Measurements from ENCODE around the gene ALCAM.

Gene ALCAM

GRCh38 chr3:105359098-105359762, 7.5 kb upstream of the ALCAM start:
- peak; percentile 39 for ATAC-seq
- peak; percentile 82 for TF ChIP-seq ISL1 (CRISPR knock-in tag; IDR thresholded peaks at IDR 0.05)
- no peak for TF ChIP-seq ZC3H10 (CRISPR knock-in tag; IDR thresholded peaks at IDR 0.05)
- 0 out of 2 replicates have a peak, but pooled peaks have one; percentile 30 for TF ChIP-seq TOX (CRISPR knock-in tag; IDR thresholded peaks at IDR 0.05; ENCODE audit: borderline replicate concordance)
- TF ChIP-seq, protein P1, sequence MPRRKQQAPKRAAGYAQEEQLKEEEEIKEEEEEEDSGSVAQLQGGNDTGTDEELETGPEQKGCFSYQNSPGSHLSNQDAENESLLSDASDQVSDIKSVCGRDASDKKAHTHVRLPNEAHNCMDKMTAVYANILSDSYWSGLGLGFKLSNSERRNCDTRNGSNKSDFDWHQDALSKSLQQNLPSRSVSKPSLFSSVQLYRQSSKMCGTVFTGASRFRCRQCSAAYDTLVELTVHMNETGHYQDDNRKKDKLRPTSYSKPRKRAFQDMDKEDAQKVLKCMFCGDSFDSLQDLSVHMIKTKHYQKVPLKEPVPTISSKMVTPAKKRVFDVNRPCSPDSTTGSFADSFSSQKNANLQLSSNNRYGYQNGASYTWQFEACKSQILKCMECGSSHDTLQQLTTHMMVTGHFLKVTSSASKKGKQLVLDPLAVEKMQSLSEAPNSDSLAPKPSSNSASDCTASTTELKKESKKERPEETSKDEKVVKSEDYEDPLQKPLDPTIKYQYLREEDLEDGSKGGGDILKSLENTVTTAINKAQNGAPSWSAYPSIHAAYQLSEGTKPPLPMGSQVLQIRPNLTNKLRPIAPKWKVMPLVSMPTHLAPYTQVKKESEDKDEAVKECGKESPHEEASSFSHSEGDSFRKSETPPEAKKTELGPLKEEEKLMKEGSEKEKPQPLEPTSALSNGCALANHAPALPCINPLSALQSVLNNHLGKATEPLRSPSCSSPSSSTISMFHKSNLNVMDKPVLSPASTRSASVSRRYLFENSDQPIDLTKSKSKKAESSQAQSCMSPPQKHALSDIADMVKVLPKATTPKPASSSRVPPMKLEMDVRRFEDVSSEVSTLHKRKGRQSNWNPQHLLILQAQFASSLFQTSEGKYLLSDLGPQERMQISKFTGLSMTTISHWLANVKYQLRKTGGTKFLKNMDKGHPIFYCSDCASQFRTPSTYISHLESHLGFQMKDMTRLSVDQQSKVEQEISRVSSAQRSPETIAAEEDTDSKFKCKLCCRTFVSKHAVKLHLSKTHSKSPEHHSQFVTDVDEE (CRISPR knock-in tag; IDR thresholded peaks at IDR 0.05): no peak
- no peak for TF ChIP-seq SNAI2 (CRISPR knock-in tag; IDR thresholded peaks at IDR 0.05)

DNA sequence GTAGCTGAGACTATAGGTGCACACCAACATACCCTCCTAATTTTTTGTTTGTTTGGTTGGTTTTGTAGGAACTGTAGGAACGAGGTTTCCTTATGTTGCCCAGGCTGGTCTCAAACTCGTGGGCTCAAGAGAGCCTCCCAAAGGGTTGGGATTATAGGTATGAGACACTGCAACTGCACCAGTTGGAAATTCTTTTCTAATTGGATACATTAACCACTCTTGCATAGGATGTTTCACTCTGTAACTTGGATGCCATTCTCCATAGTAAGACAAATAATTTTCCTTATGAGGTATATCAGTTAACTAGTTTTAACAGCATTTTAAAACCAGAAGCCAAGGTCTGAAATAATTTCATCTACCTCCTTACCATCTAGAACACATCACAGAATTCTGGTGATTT, 6.7 kb upstream of the ALCAM start:
- no peak for ATAC-seq
- no peak for TF ChIP-seq ZFP3 (CRISPR knock-in tag; IDR thresholded peaks at IDR 0.05)
- TF ChIP-seq OSR1 (CRISPR knock-in tag; IDR thresholded peaks at IDR 0.05): no peak
- TF ChIP-seq, protein P2, sequence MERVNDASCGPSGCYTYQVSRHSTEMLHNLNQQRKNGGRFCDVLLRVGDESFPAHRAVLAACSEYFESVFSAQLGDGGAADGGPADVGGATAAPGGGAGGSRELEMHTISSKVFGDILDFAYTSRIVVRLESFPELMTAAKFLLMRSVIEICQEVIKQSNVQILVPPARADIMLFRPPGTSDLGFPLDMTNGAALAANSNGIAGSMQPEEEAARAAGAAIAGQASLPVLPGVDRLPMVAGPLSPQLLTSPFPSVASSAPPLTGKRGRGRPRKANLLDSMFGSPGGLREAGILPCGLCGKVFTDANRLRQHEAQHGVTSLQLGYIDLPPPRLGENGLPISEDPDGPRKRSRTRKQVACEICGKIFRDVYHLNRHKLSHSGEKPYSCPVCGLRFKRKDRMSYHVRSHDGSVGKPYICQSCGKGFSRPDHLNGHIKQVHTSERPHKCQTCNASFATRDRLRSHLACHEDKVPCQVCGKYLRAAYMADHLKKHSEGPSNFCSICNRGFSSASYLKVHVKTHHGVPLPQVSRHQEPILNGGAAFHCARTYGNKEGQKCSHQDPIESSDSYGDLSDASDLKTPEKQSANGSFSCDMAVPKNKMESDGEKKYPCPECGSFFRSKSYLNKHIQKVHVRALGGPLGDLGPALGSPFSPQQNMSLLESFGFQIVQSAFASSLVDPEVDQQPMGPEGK (CRISPR knock-in tag; IDR thresholded peaks at IDR 0.05; ENCODE audit: borderline replicate concordance): no peak
- no peak for TF ChIP-seq CSRNP3 (CRISPR knock-in tag; IDR thresholded peaks at IDR 0.05)
- TF ChIP-seq ZNF565 (CRISPR knock-in tag; conservative IDR thresholded peaks at IDR 0.05; ENCODE audit: low read depth): no peak
- no peak for TF ChIP-seq TOX (CRISPR knock-in tag; IDR thresholded peaks at IDR 0.05; ENCODE audit: borderline replicate concordance)
- TF ChIP-seq CSDC2 (CRISPR knock-in tag; IDR thresholded peaks at IDR 0.05): no peak
- TF ChIP-seq, protein P3, sequence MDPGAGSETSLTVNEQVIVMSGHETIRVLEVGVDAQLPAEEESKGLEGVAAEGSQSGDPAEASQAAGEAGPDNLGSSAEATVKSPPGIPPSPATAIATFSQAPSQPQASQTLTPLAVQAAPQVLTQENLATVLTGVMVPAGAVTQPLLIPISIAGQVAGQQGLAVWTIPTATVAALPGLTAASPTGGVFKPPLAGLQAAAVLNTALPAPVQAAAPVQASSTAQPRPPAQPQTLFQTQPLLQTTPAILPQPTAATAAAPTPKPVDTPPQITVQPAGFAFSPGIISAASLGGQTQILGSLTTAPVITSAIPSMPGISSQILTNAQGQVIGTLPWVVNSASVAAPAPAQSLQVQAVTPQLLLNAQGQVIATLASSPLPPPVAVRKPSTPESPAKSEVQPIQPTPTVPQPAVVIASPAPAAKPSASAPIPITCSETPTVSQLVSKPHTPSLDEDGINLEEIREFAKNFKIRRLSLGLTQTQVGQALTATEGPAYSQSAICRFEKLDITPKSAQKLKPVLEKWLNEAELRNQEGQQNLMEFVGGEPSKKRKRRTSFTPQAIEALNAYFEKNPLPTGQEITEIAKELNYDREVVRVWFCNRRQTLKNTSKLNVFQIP (CRISPR knock-in tag; IDR thresholded peaks at IDR 0.05; ENCODE audit: borderline replicate concordance, low read depth): no peak
- TF ChIP-seq ZC3H10 (CRISPR knock-in tag; IDR thresholded peaks at IDR 0.05): no peak
- no peak for TF ChIP-seq CREB5 (CRISPR knock-in tag; IDR thresholded peaks at IDR 0.05; ENCODE audit: low read depth)
- no peak for TF ChIP-seq ZNF70 (CRISPR knock-in tag; IDR thresholded peaks at IDR 0.05)
- no peak for TF ChIP-seq BACH2 (CRISPR knock-in tag; IDR thresholded peaks at IDR 0.05; ENCODE audit: borderline replicate concordance)
- no peak for TF ChIP-seq ZFP30 (CRISPR knock-in tag; IDR thresholded peaks at IDR 0.05)
- TF ChIP-seq, protein P1 (CRISPR knock-in tag; IDR thresholded peaks at IDR 0.05): no peak
- TF ChIP-seq GLIS3 (CRISPR knock-in tag; IDR thresholded peaks at IDR 0.05): no peak
- TF ChIP-seq ARNTL (CRISPR knock-in tag; IDR thresholded peaks at IDR 0.05; ENCODE audit: borderline replicate concordance, low read depth): no peak
- TF ChIP-seq ZNF8 (CRISPR knock-in tag; IDR thresholded peaks at IDR 0.05): no peak

All from SK-N-SH treated with all-trans-retinoic acid at 6 μM for 48 hours (cell line).